PC-9 (cell line): ENCODE data around the gene SDF2L1. TPM values are rescaled to one million over a fixed set of nuclear protein-coding genes. Genes with fewer than 3 reads are reported as not detected.
"Not testable (repeated sequence)": the region's sequence is repeated elsewhere in the genome, so short reads cannot be mapped to it uniquely, and the experiment has no call there.

Source experiments
- BruUV-seq: library from RNA; stranded (reverse); fragments of 400-500 nt; replicated peaks from 2 replicates; lab custom pipeline; 2021; lab: Mats Ljungman, UMichigan
- CTCF ChIA-PET: fragments of 300-600 bp; sonication (Branson Sonifier 250); formaldehyde crosslinking; loops from one replicate; lab custom pipeline; 2022; ENCODE audit warnings: antibody characterized with exemption; lab: Charles Lee
- POLR2A ChIA-PET: fragments of 300-600 bp; sonication (Branson Sonifier 250); formaldehyde crosslinking; loops from one replicate; lab custom pipeline; 2022; ENCODE audit warnings: antibody characterized with exemption; ENCODE audit not compliant: unreplicated experiment; lab: Charles Lee
- DNase-seq, 2 experiments: peaks; one replicate each; pipeline versions ENCODE4 v3.0.0 to v3.0.0-alpha.2; 2015 to 2022; ENCODE audit warnings: mixed read lengths in 1 of 2
- H2AFZ ChIP-seq: fragments of 200-600 bp; sonication (generic); 2 replicates; pipeline ENCODE4 v1.8.1; 2017; ENCODE audit warnings: antibody characterized with exemption
- H3F3A ChIP-seq: fragments of 200-600 bp; sonication (generic); 2 replicates; pipeline ENCODE4 v1.8.1; 2017; ENCODE audit warnings: antibody characterized with exemption, mild to moderate bottlenecking, low read depth; ENCODE audit not compliant: insufficient read depth
- H3K27ac ChIP-seq: fragments of 200-600 bp; sonication (generic); 2 replicates; pipeline ENCODE4 v1.6.1; 2016; ENCODE audit warnings: mixed run types
- H3K27me3 ChIP-seq: fragments of 200-600 bp; sonication (generic); 2 replicates; pipeline ENCODE4 v1.6.1; 2016; ENCODE audit warnings: low read depth, mixed run types; ENCODE audit not compliant: insufficient read depth
- H3K36me3 ChIP-seq: fragments of 200-600 bp; sonication (generic); 2 replicates; pipeline ENCODE4 v1.6.1; 2016; ENCODE audit warnings: low read depth, mixed run types
- H3K4me1 ChIP-seq: fragments of 200-600 bp; sonication (generic); replicated peaks from 2 replicates; pipeline ENCODE4 v1.6.1; 2016; ENCODE audit warnings: mixed run types; ENCODE audit not compliant: insufficient read depth
- H3K4me2 ChIP-seq: fragments of 200-600 bp; sonication (generic); 2 replicates; pipeline ENCODE4 v1.6.1; 2017; ENCODE audit warnings: mixed run types
- H3K4me3 ChIP-seq: fragments of 200-600 bp; sonication (generic); 2 replicates; pipeline ENCODE4 v1.6.1; 2016; ENCODE audit warnings: mixed run types
- H3K79me2 ChIP-seq: fragments of 200-600 bp; sonication (generic); 2 replicates; pipeline ENCODE4 v1.6.1; 2017; ENCODE audit warnings: low read depth, mixed run types
- H3K9me2 ChIP-seq: fragments of 200-600 bp; sonication (generic); 2 replicates; pipeline ENCODE4 v1.8.1; 2017; ENCODE audit warnings: mild to moderate bottlenecking; ENCODE audit not compliant: insufficient read depth
- H3K9me3 ChIP-seq: fragments of 200-600 bp; sonication (generic); 2 replicates; pipeline ENCODE4 v1.8.1; 2016; ENCODE audit warnings: low read depth; ENCODE audit not compliant: insufficient read depth
- H4K20me1 ChIP-seq: fragments of 200-600 bp; sonication (generic); 2 replicates; pipeline ENCODE4 v1.8.1; 2017; ENCODE audit not compliant: insufficient read depth
- EZH2 ChIP-seq: fragments of 200-600 bp; sonication (generic); IDR thresholded peaks from 2 replicates; pipeline ENCODE4 v1.8.0; 2017; ENCODE audit warnings: antibody characterized with exemption, low read depth
- intact Hi-C: fragments of 100-400 bp; cut with micrococcal nuclease; formaldehyde crosslinking; loops from one replicate; pipeline ENCODE4 v1.10.0; 2022; ENCODE audit not compliant: unreplicated experiment
- total RNA-seq: library from RNA; stranded (reverse); gene quantifications from 2 replicates; pipeline ENCODE4 v1.2.3, GENCODE V29; 2021
- TF ChIP-seq, protein P1 (sequence below): fragments of 200-600 bp; sonication (generic); conservative IDR thresholded peaks from 2 replicates; pipeline ENCODE4 v1.6.1; 2017; ENCODE audit warnings: mixed run types, antibody characterized with exemption, mild to moderate bottlenecking, moderate library complexity

Gene SDF2L1
- total RNA-seq, 1 experiment from 2014 or later = 22.5 TPM

DNA sequence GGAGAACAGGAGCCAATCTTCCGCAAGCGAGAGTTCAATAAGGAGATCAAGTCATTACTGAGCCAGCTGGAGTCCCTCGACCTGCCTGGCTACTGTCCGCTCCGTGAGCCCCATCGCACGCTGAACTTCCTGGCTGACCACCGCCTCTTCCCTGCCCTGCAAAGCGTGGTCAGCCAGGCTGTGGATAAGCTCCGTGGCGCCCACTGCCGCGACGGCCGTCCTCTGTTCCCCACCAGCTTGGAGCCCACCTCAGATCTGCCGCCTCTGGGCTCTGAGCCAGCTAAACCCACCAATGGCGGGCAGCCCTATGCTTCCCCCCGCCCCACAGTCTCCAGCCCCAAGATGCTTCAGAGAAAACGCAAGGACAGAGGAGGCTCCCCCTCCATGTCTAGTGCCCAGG, 7.3 kb upstream of the SDF2L1 start:
- Histone ChIP-seq H3K36me3 (no peaks in the 10 kb centered on the region), H3K4me2 (no peak overlapping the region), H3K79me2 (no peaks in the 10 kb centered on the region), H3K9me2 (no peaks in the 10 kb centered on the region), H4K20me1 (no peaks in the 10 kb centered on the region), H3F3A (no peaks in the 10 kb centered on the region), H3K9me3 (no peaks in the 10 kb centered on the region), H3K4me3 (no peak overlapping the region), H3K27me3 (no peaks in the 10 kb centered on the region), H2AFZ (no peak overlapping the region), H3K4me1 (no peaks in the 10 kb centered on the region), H3K27ac (no peak overlapping the region)
- intact Hi-C loops = no loop called here
- no TSS peak for BruUV-seq
- ChIA-PET CTCF (no interaction called here), POLR2A (no interaction called here)
- TF ChIP-seq, protein P1, sequence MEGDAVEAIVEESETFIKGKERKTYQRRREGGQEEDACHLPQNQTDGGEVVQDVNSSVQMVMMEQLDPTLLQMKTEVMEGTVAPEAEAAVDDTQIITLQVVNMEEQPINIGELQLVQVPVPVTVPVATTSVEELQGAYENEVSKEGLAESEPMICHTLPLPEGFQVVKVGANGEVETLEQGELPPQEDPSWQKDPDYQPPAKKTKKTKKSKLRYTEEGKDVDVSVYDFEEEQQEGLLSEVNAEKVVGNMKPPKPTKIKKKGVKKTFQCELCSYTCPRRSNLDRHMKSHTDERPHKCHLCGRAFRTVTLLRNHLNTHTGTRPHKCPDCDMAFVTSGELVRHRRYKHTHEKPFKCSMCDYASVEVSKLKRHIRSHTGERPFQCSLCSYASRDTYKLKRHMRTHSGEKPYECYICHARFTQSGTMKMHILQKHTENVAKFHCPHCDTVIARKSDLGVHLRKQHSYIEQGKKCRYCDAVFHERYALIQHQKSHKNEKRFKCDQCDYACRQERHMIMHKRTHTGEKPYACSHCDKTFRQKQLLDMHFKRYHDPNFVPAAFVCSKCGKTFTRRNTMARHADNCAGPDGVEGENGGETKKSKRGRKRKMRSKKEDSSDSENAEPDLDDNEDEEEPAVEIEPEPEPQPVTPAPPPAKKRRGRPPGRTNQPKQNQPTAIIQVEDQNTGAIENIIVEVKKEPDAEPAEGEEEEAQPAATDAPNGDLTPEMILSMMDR = no peak
- TF ChIP-seq EZH2 = no peak
- no peak for DNase-seq

DNA sequence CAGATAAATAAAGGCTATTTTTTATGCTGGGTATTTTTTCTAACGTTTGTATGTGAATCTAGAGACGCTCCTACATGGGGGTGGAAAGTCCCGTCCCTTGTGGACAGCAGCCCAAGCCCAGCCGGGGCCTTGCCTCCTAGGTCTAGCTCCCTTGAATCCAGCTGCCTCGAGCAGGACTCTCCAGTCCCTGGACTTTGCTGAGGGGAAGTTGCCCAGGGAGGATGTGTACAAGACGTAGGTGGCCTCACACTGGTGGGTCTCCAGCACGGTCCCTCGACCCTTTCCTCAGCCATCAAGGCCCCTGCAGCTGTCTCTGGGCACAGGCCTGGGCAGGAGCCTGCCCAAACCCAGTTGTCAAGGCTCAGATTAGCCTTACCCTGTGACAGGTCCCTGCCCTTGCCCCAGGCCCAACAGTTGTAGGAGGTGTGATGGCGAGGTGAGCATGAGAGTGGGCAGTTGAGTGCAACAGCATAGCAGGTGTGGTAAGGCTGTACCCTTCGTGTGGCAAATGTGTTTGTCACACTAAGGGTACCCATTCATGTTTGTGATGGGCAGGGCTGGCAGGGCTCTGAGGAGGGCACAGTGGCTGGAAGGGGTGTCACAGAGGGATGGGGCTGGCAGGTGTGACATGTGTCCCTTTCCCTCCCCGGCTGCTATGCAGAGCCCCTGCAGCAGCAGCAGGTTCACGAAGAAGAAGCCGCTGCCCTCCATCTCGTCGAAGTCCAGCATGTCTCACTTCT, 6.2 kb upstream of the SDF2L1 start:
- H3K9me3 ChIP-seq = no peaks in the 10 kb centered on the region
- H3K79me2 ChIP-seq = no peaks in the 10 kb centered on the region
- no peak overlapping the region for H3K4me2 ChIP-seq
- H4K20me1 ChIP-seq = no peaks in the 10 kb centered on the region
- no peaks in the 10 kb centered on the region for H3F3A ChIP-seq
- no peak for TF ChIP-seq EZH2
- TF ChIP-seq, protein P1 = no peak
- ChIA-PET CTCF (no interaction called here), POLR2A (no interaction called here)
- no TSS peak for BruUV-seq
- no peaks in the 10 kb centered on the region for H3K36me3 ChIP-seq
- H3K27ac ChIP-seq = no peak overlapping the region
- no peaks in the 10 kb centered on the region for H3K27me3 ChIP-seq
- H2AFZ ChIP-seq = no peak overlapping the region
- no peaks in the 10 kb centered on the region for H3K9me2 ChIP-seq
- no peaks in the 10 kb centered on the region; the same call in 1 of the 2 replicates for H3K4me1 ChIP-seq
- DNase-seq = no peak
- intact Hi-C loops = no loop called here
- H3K4me3 ChIP-seq = no peak overlapping the region

DNA sequence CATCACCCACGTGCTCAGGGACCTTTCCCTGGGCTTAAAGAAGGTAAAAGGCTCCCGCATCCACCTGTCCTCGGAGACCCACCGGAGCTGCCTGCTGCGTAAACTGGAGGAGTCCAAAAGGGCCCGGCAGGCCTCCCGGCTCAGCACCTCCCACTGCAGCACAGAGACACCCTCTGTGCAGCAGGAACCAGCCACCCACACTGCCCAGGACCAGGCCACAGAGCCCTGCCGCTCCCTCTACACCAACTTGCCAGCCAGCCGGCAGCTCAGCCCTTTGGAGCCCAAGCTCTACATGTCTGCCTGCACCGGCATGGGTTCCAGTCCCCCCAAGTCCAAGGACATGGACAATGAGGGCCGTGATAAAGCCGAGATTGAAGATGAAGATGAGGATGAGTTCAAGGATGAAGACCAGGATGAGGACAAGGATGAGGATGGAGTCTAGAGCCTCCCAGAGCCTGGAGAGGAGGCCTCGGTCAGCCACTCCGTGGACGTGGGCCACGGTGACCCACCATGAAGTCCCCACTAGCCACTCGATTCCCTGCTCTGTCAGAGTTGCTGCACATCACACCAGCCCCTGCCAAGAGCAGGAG, 5.4 kb upstream of the SDF2L1 start:
- no peaks in the 10 kb centered on the region for H3K9me2 ChIP-seq
- no TSS peak for BruUV-seq

GRCh38 chr22:21637450-21637849, 4.7 kb upstream of the SDF2L1 start:
- H3F3A ChIP-seq, intact Hi-C loops, H2AFZ ChIP-seq, H3K79me2 ChIP-seq, DNase-seq, H3K27ac ChIP-seq, CTCF ChIA-PET, H3K36me3 ChIP-seq, H3K4me3 ChIP-seq, H3K9me3 ChIP-seq, BruUV-seq, H3K4me1 ChIP-seq, H3K4me2 ChIP-seq, H4K20me1 ChIP-seq, H3K9me2 ChIP-seq, POLR2A ChIA-PET, H3K27me3 ChIP-seq: not testable (repeated sequence)

More for the DNA sequence above, 5.4 kb upstream of the SDF2L1 start:
- CTCF ChIA-PET = no interaction called here
- Histone ChIP-seq H3K27ac (no peak overlapping the region), H3K4me1 (no peaks in the 10 kb centered on the region; the same call in 1 of the 2 replicates), H3K36me3 (no peaks in the 10 kb centered on the region), H3K9me3 (no peaks in the 10 kb centered on the region), H2AFZ (no peak overlapping the region), H4K20me1 (no peaks in the 10 kb centered on the region), H3K27me3 (no peaks in the 10 kb centered on the region), H3F3A (no peaks in the 10 kb centered on the region), H3K4me3 (no peak overlapping the region), H3K79me2 (no peaks in the 10 kb centered on the region), H3K4me2 (no peak overlapping the region)
- intact Hi-C loops = no loop called here
- TF ChIP-seq EZH2 = no peak
- TF ChIP-seq, protein P1 = no peak
- no peak for DNase-seq
- POLR2A ChIA-PET = no interaction called here
